IPS DF 6.9 (cell line): ENCODE measurements around the gene SUSD6.

Experiments
- DNase-seq: peaks from one replicate; pipeline ENCODE4 v3.0.0-alpha.2; 2013; ENCODE audit warnings: low read depth, low spot score
- H3K27ac ChIP-seq: one replicate; pipeline ENCODE4 v1.5.1; 2013; ENCODE audit warnings: low read length, control low read depth
- H3K27me3 ChIP-seq: 2 replicates; pipeline ENCODE4 v1.6.1; 2013; ENCODE audit warnings: mild to moderate bottlenecking, low read length; ENCODE audit not compliant: control insufficient read depth, insufficient read depth
- H3K36me3 ChIP-seq: 2 replicates; pipeline ENCODE4 v1.6.1; 2013; ENCODE audit warnings: low read length; ENCODE audit not compliant: control insufficient read depth, insufficient read depth
- H3K4me1 ChIP-seq: 2 replicates; pipeline ENCODE4 v1.6.1; 2013; ENCODE audit warnings: low read length; ENCODE audit not compliant: control insufficient read depth, insufficient read depth
- H3K4me3 ChIP-seq: 2 replicates; pipeline ENCODE4 v1.5.1; 2013; ENCODE audit warnings: mild to moderate bottlenecking, low read length
- H3K9me3 ChIP-seq: 2 replicates; pipeline ENCODE4 v1.6.1; 2013; ENCODE audit warnings: low read length, inconsistent platforms; ENCODE audit not compliant: control insufficient read depth, insufficient read depth
- WGBS: extraction: QIAGEN DNeasy Blood & Tissue Kit; methylation state at CpG from one replicate; pipeline ENCODE4 v1.1.7; 2013; ENCODE audit warnings: mixed read lengths, missing lambda C conversion rate; ENCODE audit not compliant: insufficient read length, insufficient coverage; 5-methylcytosine and 5-hydroxymethylcytosine counted together

Gene SUSD6

DNA sequence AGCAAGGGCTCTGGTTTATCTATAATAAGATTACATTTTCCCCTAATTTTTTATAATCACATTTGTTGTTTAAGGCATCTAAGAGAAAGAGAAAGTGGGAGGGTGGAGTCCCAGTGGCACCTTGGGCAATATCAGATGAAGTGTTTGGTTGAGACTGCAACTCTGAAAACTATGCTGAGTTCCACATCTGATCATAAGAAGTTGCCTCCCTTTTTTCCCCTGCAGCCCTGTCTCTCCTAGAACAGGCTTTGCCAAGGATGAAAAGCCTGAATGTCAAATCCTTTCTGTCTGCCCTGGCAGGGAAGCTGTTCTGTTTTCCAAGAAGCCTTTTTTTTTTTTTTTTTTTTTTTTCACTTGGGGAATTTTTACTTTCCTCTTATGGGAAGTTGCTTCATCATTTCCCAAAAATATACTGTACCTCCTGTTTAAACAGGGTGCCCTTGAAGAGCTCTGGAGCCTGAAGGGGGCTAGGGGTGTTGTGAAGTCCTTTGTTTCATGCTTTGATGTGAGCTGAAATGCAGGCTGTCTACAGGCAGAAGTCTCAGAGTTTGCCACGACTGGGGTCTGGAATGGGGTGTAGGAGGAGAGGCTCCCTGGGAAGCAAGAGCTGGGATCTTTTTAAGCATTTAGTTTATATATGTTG lies 71.3 kb downstream of the SUSD6 start:
- Histone ChIP-seq H3K9me3 (no peaks in the 10 kb centered on the region), H3K4me3 (no peak overlapping the region), H3K27ac (no peak overlapping the region), H3K36me3 (no peaks in the 10 kb centered on the region), H3K4me1 (no peaks in the 10 kb centered on the region), H3K27me3 (no peaks in the 10 kb centered on the region)
- no peak for DNase-seq
- WGBS: no CpG with 5 or more reads among the region's 1 CpG

DNA sequence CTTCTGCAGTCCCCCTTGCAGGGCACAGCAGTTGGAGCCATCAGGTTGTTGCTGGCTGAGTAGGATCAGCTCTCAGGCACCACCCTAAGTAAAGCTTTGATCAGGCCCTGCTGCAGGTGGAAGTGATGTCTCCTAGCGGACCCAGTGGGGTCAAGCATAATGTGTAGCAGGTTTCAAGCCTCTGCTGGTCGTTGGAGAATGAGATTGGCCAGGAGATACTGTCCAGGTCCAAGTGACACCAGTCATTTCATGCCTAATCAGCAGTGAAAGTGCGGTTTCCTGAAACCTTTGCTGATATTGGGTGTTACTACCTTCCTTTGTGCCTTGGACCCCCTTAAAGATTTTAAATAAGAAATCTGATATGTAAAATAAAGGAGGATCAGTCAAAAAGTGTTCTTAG lies 72.6 kb downstream of the SUSD6 start:
- WGBS: no CpG with 5 or more reads among the region's 3 CpGs
- Histone ChIP-seq H3K36me3 (no peaks in the 10 kb centered on the region), H3K27me3 (no peaks in the 10 kb centered on the region), H3K27ac (no peak overlapping the region), H3K9me3 (no peaks in the 10 kb centered on the region), H3K4me3 (no peak overlapping the region), H3K4me1 (0 out of 2 replicates have a peak, but pooled peaks cover 1% of the 10 kb centered on the region)
- DNase-seq: no peak

DNA sequence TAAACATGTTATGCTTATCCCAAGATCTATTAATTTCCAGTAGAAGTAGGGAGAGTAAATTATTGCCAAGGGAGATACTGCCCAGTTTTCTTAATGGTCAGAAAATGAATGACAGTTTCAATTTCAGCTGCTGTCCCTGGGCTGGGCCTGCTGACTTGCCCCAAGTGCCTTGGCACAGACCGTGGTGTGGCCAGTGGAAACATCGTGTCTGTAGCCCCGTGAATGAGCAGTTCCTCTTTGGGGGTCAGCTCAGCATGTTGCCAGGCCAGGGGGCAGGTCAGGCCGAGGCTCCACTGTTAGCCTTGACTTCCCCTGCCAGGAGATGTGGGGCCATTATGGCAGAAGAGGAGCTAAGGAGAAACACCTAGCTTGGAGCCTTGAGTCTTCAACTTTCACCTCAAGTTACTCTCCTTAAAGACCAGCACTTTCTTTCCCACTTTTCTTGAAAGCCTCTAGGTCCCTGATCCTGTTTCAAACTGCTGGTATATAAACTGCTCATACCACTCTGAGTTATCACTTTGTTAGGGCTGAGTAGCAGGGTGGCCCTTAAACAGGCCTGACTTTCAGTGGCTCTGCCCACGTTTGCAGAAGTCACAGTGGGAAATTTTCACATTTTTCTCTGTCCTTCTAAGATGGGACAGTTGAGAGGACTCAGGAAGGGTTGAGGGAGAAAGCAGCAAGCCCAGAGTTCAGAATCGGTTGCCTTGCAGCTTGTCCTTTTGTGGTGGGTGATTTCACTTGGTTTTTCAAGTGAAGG lies 73.2 kb downstream of the SUSD6 start:
- Histone ChIP-seq H3K27me3 (no peaks in the 10 kb centered on the region), H3K4me3 (no peak overlapping the region), H3K4me1 (0 out of 2 replicates have a peak, but pooled peaks cover 1% of the 10 kb centered on the region), H3K36me3 (no peaks in the 10 kb centered on the region), H3K9me3 (no peaks in the 10 kb centered on the region), H3K27ac (no peak overlapping the region)
- no CpG with 5 or more reads among the region's 6 CpGs for WGBS
- no peak for DNase-seq

DNA sequence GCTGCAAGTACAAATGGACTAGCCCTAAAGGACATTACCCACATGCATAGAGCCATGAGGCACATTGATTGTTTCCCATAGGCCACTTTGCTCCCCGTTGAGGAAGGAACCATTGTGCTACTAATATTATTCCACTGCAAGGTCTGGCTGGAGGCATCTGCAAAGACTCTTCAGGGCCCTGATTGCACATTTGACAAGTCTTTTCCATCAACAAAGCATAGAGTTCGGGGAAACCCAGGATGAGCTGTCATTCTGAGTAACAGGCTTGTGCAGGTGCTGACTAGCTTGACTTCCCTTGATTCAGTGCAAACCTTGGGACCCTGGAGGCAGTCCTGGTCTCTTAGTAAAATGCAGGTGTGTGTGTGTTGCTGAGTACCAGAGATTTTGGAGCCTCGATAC lies 73.8 kb downstream of the SUSD6 start:
- Histone ChIP-seq H3K27me3 (no peaks in the 10 kb centered on the region), H3K27ac (no peak overlapping the region), H3K36me3 (no peaks in the 10 kb centered on the region), H3K4me1 (0 out of 2 replicates have a peak, but pooled peaks cover 1% of the 10 kb centered on the region), H3K4me3 (no peak overlapping the region), H3K9me3 (no peaks in the 10 kb centered on the region)
- no peak for DNase-seq
- WGBS: no CpG with 5 or more reads among the region's 3 CpGs

DNA sequence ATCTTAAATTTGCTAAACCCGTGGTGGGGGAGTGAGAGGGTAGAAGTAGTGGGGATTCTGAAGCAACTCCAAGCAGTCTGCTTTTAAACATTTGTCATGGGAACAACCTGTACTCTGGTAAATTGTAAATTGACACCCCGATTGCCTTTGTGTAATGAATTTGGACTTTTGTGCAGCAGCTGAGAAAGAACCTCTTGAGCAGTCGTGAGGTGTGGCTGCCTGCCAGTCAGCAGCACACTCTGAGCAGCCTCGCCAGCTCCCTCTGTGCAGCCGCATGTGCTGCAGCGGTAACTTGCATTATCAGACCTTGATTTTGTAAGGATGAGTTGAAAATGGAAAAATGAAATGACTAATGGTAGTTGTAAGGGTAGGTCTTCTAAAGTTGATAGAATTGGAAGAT lies 74.3 kb downstream of the SUSD6 start:
- no peak for DNase-seq
- Histone ChIP-seq H3K27me3 (no peaks in the 10 kb centered on the region), H3K27ac (no peak overlapping the region), H3K9me3 (no peaks in the 10 kb centered on the region), H3K4me1 (0 out of 2 replicates have a peak, but pooled peaks cover 1% of the 10 kb centered on the region), H3K4me3 (no peak overlapping the region), H3K36me3 (no peaks in the 10 kb centered on the region)
- WGBS: no CpG with 5 or more reads among the region's 6 CpGs

DNA sequence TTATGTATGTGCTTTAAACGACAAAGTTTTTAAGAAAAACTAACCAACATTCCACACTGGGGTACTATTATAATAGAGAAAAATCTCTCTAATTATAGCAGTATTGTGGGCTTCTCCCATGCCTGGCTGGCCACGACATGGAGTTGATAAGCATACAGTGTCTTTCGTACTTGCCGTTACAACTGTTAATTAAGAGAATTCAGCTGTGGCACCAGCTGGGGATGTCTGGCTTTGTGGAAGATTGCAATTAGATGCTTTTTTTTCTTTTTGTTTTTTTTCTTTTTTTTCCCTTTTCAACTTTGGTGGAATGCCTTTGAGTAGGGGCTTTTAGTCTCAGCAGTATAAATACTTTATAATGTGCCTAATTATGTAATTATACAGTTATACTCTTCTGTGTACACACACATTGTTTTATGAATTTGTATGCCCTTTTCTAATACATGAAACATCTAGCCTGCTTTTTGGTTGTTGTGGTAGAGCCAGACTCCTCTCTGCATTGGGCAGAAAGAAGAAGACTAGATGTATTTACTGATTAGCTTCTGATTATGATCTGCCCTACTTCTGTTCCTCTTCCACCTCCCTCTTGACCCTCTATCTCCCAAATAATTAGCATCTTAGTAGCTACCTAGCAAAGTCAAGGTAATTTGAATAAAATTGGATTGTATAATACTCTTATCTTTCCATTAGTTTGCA lies 76.4 kb downstream of the SUSD6 start:
- WGBS: no CpG with 5 or more reads among the region's 4 CpGs
- DNase-seq: no peak

DNA sequence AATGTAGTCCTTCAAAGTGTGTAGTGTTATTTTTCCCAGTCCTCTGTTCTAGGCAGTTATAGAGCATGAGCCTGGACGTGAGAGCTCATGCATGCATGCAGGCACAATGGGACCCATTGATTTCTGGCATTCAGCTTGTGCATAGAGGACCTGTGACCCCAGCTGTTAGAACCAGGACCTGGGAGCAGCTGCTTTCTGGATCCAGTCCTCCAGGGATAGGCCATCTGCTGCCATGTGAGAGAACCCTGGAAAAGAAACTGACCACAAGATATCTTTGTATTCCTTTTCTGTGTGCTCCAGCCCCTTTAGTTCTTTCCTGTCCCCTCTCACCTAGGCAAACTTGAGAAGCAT lies 76.9 kb downstream of the SUSD6 start:
- no peak overlapping the region for H3K27ac ChIP-seq
- no peak for DNase-seq

More for the DNA sequence above, 76.4 kb downstream of the SUSD6 start:
- Histone ChIP-seq H3K27me3 (no peaks in the 10 kb centered on the region), H3K4me3 (no peak overlapping the region), H3K9me3 (no peaks in the 10 kb centered on the region), H3K4me1 (0 out of 2 replicates have a peak, but pooled peaks cover 1% of the 10 kb centered on the region), H3K36me3 (no peaks in the 10 kb centered on the region), H3K27ac (no peak overlapping the region)

DNA sequence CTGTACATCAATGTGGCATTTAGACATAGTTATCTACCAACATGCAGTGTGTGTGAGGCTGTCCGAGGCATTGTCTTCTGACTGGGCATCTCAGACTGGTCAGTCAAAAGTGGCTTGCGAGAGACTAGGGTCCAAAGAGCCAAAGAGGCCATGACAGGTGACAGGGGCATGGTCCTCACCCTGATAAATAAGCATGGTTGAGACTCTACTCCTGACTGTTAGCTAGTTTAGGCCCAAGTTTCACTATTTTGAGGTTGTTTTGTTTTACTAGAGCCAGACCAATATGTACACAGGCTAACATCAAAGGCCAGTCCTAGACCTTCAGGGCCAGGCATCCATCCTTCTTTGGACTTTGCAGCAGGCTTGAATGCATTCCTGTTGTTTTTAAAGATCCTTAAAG lies 78.6 kb downstream of the SUSD6 start:
- no CpG with 5 or more reads among the region's 2 CpGs for WGBS
- Histone ChIP-seq H3K27ac (no peak overlapping the region), H3K36me3 (no peaks in the 10 kb centered on the region), H3K4me1 (peaks cover 3% of the 10 kb centered on the region; the same call in 1 of the 2 replicates), H3K4me3 (no peak overlapping the region), H3K9me3 (no peaks in the 10 kb centered on the region), H3K27me3 (no peaks in the 10 kb centered on the region)
- DNase-seq: no peak

More for the DNA sequence above, 76.9 kb downstream of the SUSD6 start:
- Histone ChIP-seq H3K4me1 (0 out of 2 replicates have a peak, but pooled peaks cover 3% of the 10 kb centered on the region), H3K4me3 (no peak overlapping the region), H3K27me3 (no peaks in the 10 kb centered on the region), H3K36me3 (no peaks in the 10 kb centered on the region), H3K9me3 (no peaks in the 10 kb centered on the region)
- no CpG with 5 or more reads among the region's 1 CpG for WGBS

DNA sequence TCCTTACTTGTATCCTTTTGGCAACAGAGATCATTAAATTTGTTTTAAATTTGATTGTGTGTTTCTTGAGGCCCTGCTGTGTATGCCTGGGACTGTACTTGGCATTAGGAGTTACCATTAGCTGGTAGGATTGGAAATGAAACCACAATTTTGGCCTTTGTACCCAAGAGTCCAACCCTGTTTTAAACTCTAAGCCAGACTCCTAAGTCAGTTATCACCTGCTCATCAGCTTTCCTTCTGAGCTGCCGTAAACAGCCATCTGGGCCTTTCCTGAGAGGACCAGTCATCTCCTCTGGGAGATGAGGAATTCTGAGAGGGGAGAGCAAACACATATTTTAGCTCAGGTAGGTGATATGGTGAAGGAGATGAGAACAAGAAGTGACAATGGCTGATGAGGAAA lies 81.2 kb downstream of the SUSD6 start:
- DNase-seq: no peak
- Histone ChIP-seq H3K27me3 (no peaks in the 10 kb centered on the region), H3K4me3 (no peak overlapping the region), H3K4me1 (peaks cover 3% of the 10 kb centered on the region; the same call in 1 of the 2 replicates), H3K36me3 (no peaks in the 10 kb centered on the region), H3K9me3 (no peaks in the 10 kb centered on the region), H3K27ac (no peak overlapping the region)
- no CpG with 5 or more reads among the region's 1 CpG for WGBS

DNA sequence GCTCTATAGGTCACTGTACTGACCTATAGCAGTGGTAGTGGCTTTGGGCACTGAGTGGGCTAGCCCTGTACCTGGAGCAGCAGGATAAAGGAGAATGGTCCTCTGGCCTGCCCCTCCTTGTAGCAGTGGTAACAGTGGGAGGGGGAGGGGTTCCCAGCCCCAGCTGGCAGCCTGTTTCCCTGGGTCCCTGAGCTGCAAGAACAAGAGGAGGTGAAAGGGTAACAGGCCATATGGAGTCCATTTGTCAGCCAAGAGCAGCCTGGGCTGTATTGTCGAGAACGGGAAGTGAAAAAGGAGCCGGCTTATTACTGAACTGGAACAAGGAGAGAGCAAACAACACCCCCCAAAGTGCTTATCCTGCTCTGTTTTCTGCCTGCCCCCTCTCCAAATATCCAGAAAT lies 81.7 kb downstream of the SUSD6 start:
- Histone ChIP-seq H3K27me3 (no peaks in the 10 kb centered on the region), H3K9me3 (no peaks in the 10 kb centered on the region), H3K4me3 (no peak overlapping the region), H3K27ac (no peak overlapping the region), H3K4me1 (peaks cover 3% of the 10 kb centered on the region; the same call in 1 of the 2 replicates), H3K36me3 (no peaks in the 10 kb centered on the region)
- DNase-seq: no peak
- no CpG with 5 or more reads among the region's 3 CpGs for WGBS
